Measurements from ENCODE around the gene KBTBD2. TPM values are rescaled to one million over a fixed set of nuclear protein-coding genes. Genes with fewer than 3 reads are reported as not detected.
A peak's percentile ranks its signal among the peaks of the same experiment; 100 is the strongest.
"Not testable (repeated sequence)": the region's sequence is repeated elsewhere in the genome, so short reads cannot be mapped to it uniquely, and the experiment has no call there.

The KBTBD2 gene
- total RNA-seq, 1 experiment from 2014 or later, result 32.9 TPM

GRCh38 chr7:32893722-32894121 is 2.2 kb upstream of the KBTBD2 start:
- DNase-seq (ENCODE audit: low read depth), result no peak

- DNase-seq (ENCODE audit: low read depth), result no peak
These were observed 1.6 kb upstream of the KBTBD2 start for GRCh38 chr7:32893207-32893524.

DNA sequence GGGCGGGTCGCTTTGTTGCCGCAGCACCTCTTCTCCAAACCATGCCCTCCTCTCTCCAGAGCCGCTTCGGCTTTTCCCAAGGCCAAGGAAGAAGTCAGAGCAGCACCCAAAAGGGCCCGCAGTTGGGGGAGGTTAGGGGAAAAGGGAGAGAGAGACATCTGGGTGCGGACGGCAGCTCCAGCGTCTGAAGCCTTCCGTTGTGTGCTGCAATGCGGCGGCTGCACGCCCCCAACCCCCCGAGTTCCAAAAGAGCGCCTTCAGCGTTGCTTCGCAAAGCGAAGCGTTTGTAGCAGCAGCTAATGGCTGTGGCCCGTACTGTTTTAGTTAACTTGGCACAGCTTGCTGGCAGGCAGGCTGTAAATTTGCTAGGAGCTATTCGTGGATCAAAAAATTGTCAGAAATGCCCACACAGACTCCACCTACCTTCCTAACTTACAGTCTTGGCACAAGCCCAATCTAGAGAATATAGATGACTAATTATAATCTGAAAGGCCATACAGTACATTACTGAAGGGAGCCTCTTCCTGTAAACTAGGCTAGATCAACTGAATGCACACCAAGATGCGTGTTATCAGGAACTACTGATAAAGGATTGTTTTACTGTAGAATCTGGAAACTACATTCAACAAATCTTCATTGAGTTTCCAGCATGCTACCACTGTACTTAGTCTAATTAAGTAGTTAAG is 1.1 kb upstream of the KBTBD2 start:
- DNase-seq (ENCODE audit: low read depth), result peak; percentile 72

GRCh38 chr7:32891800-32892520 is 400 bp upstream of the KBTBD2 start:
- peak; percentile 91 for DNase-seq (ENCODE audit: low read depth)

DNA sequence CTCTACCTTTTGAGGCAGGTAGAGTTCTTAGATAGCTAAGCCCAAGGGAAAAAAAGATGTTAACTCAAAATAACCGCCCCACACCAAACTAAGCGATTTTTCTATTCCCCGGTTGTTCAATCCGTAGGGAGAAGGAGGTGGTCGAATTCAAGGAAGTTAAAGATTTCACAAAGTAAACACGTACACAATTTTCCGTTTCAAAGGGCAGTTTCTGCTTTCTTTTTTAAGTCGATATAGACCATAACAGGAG is 842 bp downstream of the KBTBD2 start:
- no peak for DNase-seq (ENCODE audit: low read depth)

DNA sequence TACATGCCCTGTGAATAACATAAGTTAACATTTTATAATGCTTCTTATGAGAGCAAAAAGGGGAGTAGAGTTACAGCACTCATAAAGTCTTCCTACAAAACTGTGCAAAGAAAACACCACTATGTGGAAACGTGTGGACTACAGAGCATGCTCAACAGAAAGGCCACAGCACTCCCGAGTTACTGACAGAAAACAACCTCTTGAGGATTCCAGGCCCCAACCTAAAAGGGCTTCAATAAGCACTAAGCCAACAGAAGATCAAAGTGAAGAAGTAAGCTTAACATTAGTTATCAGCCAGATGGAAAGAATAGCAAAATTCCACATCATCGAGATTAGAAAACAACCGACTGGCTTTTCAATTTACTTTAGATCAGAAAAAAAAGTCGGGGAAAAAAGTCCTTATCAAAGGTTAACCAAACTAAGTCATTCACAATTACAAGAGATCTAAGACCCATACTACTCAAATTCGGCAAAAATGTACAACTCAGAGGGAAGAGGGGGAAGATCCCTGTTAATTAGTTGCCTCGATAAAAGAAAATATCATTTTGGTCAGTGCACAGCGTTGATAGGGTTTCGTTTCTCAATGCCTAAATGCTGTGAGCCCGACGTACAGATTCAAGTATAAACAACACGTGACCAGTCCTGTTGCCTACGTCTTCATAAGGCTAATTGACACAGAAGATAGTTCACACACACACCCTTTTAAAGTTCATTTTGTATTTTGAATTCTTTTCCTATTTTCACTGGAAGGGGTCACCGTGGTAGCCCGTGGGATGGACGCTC is 1.4 kb downstream of the KBTBD2 start:
- DNase-seq (ENCODE audit: low read depth), result peak; percentile 45

- no peak for DNase-seq (ENCODE audit: low read depth)
These were observed 3.1 kb downstream of the KBTBD2 start for GRCh38 chr7:32888505-32888904.

GRCh38 chr7:32887395-32887794 is 4.2 kb downstream of the KBTBD2 start:
- no peak for DNase-seq (ENCODE audit: low read depth)

DNA sequence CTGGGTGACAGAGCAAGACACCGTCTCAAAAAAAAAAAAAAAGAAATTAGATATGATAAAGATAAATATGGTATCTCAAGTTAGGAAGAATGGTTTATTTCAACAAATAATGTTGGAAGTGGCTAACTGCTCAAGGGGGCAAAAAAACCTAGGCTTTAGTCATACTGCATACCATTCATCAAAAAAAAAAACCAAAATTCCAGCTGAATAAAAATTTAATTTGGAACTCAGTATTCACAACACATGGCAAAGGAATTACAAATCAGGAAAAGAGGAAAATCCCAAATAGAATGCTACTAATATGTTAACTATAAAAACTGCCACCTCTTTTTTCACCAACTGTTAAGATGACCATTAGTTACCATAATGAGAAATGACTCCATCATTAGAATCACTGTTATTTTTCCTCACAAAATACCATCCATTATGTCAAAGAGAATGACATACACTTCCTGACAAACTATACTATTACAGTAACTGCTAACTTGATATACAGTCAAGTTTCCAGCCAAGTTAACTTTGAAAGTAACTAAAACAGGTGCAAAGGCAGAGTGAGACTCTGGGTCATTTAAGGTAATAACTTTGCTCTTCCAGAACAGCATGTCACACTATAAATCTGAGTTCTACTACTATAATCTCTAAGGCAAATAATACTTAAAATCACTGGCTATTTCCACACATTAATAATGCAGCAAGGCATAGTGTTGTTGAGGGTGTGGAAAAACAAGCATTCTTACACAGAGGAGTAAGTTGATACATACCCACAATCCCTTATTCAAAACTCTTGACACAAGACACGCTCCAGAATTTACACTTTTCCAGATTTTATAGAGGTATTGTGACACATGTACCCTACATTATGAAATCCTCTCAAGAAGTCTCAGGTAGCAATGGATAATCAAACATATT is 10.2 kb downstream of the KBTBD2 start:
- no peak for DNase-seq (ENCODE audit: low read depth)

DNA sequence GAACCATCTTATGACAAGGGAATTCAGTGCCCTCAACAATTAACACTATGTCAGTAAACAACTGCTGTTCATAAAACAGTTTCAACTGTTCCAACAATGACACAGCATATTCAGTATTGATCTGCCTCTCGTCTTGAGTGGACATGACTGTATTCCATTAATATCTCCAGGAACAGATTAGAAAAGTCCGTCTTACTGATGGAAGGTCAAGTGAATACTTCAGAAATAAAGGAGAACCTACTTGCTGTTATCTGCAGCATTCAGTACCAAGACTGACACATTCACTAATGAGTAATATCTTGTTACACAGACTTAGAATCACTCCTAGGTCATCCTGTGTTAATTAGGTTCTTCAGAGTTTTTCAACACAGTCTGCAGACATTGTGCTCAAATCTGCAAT is 12.1 kb downstream of the KBTBD2 start:
- no peak for DNase-seq (ENCODE audit: low read depth)

GRCh38 chr7:32878023-32878422 is 13.5 kb downstream of the KBTBD2 start:
- not testable (repeated sequence) for DNase-seq (ENCODE audit: low read depth)

DNA sequence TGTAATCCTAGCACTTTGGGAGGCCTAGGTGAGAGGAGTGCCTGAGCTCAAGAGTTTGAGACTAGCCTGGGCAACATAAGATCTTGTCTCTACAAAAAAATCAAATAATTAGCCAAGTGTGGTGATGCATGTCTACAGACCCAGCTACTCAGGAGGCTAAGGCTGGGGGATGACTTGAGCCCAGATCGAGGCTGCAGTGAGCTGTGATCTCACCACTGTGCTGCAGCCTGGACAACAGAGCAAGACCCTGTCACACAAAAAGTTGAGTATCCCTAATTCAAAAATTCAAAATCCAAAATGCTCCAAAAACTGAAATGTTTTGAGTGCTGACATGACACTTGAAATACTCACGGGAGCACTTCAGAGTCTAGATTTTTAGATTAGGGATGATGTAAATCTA is 19.1 kb downstream of the KBTBD2 start:
- DNase-seq (ENCODE audit: low read depth), result no peak

- no peak for DNase-seq (ENCODE audit: low read depth)
These were observed 19.8 kb downstream of the KBTBD2 start for GRCh38 chr7:32871624-32872371.

DNA sequence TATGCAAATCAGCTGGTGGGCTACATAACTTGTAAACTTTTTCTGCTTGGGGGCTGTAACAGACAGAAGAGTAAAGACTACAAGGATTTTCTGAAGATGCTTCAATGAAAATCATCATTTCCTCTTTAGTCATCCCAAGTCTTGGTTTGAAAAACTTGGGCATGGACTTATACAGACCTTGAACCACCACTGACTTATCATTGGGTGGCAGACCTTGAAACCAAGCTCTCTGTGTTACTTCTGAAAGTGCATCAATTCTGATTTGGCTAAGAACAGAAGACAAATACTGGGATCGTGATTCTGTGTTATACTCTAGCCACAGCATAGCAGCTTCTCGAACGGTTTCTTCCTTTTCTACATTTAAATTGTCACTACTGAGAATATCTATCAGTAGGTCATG is 21.3 kb downstream of the KBTBD2 start:
- DNase-seq (ENCODE audit: low read depth), result no peak

GRCh38 chr7:32869716-32870115 is 21.8 kb downstream of the KBTBD2 start:
- DNase-seq (ENCODE audit: low read depth), result no peak

GRCh38 chr7:32868116-32868515 is 23.4 kb downstream of the KBTBD2 start:
- no peak for DNase-seq (ENCODE audit: low read depth)

GRCh38 chr7:32865448-32866030 is 26.0 kb downstream of the KBTBD2 start:
- DNase-seq (ENCODE audit: low read depth), result no peak

- not testable (repeated sequence) for DNase-seq (ENCODE audit: low read depth)
These were observed 27.7 kb downstream of the KBTBD2 start for GRCh38 chr7:32863872-32864271.

DNA sequence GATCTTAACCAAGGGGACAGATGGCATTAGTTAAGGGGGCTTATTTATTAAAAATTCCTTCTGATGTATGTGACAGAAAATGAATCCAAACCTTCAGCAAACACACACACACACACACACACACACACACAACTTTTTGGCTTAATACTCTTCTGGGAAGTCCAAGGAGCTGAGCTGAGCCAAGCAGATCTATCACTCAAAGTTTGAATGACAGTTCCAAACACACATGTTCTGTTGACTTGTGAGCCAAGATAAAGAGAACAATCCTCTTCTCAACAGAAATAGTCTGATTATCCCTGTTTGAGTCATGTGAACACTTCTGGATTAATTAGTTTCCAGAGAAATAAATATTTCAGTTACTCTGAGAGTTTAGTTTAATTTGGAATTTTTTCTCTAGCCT is 31.5 kb downstream of the KBTBD2 start:
- DNase-seq (ENCODE audit: low read depth), result no peak

- no peak for DNase-seq (ENCODE audit: low read depth)
These were observed 32.9 kb downstream of the KBTBD2 start for GRCh38 chr7:32858648-32859047.

- DNase-seq (ENCODE audit: low read depth), result not testable (repeated sequence)
These were observed 34.5 kb downstream of the KBTBD2 start for GRCh38 chr7:32857063-32857462.
